SKM-1 treated with dmso at 0.1 percent for 144 hours (cell line): ENCODE data around the gene CDH4.

Experiments
- DNase-seq: peaks from one replicate; lab custom pipeline; 2025; ENCODE audit not compliant: unreplicated experiment; lab: John Stamatoyannopoulos, UW

The CDH4 gene

GRCh38 chr20:61823242-61823641 lies 571.2 kb downstream of the CDH4 start:
- DNase-seq, result no peak

- DNase-seq, result no peak
These were observed 576.8 kb downstream of the CDH4 start for GRCh38 chr20:61828891-61829290.

GRCh38 chr20:61829526-61829925 lies 577.5 kb downstream of the CDH4 start:
- DNase-seq, result no peak

- no peak for DNase-seq
These were observed 578.3 kb downstream of the CDH4 start for GRCh38 chr20:61830241-61830930.

GRCh38 chr20:61830991-61831390 lies 578.9 kb downstream of the CDH4 start:
- no peak for DNase-seq

GRCh38 chr20:61832181-61832580 lies 580.1 kb downstream of the CDH4 start:
- DNase-seq, result no peak

GRCh38 chr20:61833807-61834610 lies 581.9 kb downstream of the CDH4 start:
- no peak for DNase-seq

GRCh38 chr20:61835301-61835700 lies 583.2 kb downstream of the CDH4 start:
- no peak for DNase-seq

DNA sequence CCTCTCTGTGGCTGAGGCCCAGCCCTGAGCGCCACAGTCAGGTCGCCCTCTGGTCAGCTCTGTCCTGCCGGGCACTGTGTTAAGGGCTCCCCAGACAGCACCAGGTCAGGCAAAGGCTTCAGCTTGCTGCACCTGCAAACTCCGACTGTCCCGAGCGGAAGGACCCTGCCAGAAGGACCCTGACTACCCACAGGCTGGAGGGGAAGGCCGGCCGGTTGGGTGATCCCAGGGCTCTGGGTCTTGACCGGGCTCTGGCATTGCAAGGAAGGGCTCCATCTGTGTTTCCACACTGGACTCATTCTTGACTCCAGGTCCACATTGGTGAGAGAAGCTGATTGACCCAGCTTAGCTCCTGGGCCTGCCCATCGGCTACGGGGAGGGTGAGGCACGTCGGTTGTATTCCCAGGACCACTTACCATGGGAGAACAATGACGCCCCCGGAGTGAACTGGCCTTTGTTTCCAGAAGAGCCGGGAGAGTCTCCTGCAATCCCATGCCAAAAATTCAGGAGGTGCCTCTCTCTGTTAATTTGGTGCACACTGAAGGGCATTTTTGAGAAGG lies 583.8 kb downstream of the CDH4 start:
- DNase-seq, result no peak

DNA sequence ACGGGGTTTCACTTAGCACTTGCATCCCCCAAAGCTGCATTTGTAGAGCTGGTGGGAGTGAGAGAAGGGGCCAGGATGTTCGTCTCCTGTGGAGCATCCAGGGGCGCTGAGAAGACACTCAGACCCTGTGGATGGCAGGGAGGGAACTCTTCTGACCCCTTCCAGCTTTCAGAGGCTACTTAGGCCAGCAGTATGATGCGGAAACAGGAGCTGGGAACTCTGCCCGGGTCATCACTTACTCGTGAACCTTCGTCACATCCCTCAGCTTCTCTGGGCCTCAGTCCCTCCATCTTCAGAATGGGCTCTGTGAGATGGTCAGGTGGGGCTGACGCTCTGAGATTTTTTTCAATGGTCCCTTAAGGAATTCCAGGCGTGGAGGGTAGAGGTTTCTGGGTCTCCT lies 585.1 kb downstream of the CDH4 start:
- DNase-seq, result no peak

GRCh38 chr20:61839223-61839911 lies 587.3 kb downstream of the CDH4 start:
- no peak for DNase-seq

DNA sequence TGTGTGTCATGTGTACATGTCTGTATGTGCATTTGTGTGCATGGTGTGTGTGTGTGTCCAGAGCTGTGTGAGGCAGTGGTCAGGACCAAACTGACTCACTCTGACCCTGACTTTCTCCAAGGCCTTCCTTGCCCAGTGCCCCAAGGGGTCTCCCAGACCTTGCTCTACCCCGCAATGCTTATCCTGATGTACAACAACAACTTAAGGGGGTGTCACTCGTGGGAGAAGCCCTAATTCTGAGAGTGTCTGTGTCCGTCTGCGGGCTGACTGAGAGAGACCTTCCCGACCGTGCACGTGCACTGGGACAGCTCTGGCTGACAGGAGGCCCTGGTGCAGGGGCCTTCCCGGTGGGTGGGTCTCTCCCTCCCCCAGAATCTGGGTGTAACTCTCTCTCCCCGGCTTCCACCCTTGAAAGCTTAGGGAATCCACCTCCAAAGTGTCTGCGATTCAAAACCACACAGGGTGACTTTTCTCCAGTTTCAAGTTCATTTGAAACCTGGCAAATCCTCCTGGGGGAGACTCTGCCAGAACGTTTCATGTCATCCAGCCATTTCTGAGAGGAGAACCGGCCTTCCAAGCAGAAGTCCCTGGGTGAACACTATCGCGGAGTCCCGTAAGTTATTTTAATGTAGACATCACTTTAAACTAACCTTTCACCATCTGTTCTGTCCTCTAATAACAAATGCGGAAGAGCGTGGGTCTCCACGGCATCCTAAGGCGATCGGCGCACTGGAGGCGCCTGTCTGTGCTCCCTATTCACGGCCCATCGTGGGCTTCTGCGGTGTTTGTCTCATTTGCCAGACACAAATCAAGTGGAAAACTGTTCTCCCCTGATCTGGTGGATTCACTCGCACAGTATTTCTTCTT lies 588.1 kb downstream of the CDH4 start:
- DNase-seq, result no peak

GRCh38 chr20:61840779-61841455 lies 588.9 kb downstream of the CDH4 start:
- no peak for DNase-seq

GRCh38 chr20:61841551-61841950 lies 589.5 kb downstream of the CDH4 start:
- no peak for DNase-seq

GRCh38 chr20:61841966-61842365 lies 589.9 kb downstream of the CDH4 start:
- DNase-seq, result no peak

- no peak for DNase-seq
These were observed 592.6 kb downstream of the CDH4 start for GRCh38 chr20:61844621-61845020.

DNA sequence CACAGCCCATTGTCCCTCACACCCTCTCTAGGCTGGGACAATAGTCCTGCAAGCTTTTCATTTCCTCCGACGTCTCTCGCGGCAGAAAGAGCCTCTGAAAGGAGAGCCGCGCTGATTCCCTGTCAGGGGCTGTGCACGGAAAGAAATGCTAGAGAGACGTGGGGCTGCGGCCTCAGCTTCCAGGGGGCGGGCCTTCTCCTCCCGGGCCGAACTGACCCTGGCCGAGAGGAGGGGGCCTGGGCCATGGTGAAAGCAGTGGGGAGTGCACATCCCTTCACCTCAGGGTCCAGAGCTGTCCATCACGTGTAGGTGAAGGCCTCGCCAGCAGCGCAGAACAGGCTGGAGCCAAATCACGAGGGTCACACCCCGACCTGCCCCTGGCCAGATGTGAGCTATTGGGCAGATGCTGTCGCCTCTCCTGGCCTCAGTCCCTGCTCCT lies 593.2 kb downstream of the CDH4 start:
- DNase-seq, result no peak

GRCh38 chr20:61846074-61846473 lies 594.0 kb downstream of the CDH4 start:
- no peak for DNase-seq

DNA sequence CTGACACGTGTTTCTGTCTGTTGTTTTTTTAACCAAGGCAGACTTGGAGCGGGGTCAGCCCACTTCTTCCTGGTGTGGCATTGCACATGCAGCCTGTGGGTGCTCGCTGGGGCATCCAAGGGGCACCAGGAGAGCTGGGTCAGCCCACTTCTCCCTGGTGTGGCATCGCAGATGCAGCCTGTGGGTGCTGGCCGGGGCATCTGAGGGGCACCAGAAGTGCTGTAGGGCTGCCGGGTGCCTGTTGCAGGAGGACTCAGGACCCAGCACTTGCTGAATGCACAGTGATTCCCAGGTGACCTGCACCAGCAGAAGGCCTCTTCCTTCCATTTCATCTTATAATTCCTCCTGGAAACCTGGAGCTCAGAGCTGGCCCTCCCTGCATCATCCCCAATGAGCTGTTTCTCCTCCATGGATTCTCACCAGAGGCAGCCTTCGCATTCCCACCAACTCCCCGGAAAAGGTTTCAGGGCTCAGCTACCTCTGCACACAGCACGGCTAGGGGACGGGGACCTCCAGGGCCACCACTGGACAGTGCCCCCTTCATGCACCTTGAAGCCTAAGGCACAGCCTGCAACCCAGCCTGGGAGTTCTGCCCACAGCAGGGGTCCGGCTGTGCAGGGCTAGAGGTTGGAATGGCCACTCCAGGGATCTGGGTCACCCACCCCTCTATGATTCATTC lies 594.8 kb downstream of the CDH4 start:
- DNase-seq, result no peak

- DNase-seq, result no peak
These were observed 595.3 kb downstream of the CDH4 start for GRCh38 chr20:61847420-61847748.
